Gastrocnemius medialis (tissue), 4 donors: ENCODE results near the gene COL25A1. TPM values are rescaled to one million over a fixed set of nuclear protein-coding genes. Genes with fewer than 3 reads are reported as not detected.

Experiments
- ATAC-seq, 2 donors: fragments of 150-250 bp; one replicate each; pipeline ENCODE4 v1.9.1; 2016
- DNase-seq, 2 donors: peaks; one replicate each; pipeline ENCODE4 v3.0.0-alpha.2; 2019
- H3K27ac ChIP-seq, 4 donors: fragments of 200-600 bp; sonication (generic); 1 replicate in 1 of 4; 2 replicates in 3 of 4; pipeline ENCODE4 v1.5.1; 2016 to 2018; ENCODE audit warnings: mild to moderate bottlenecking in 2 of 4, moderate library complexity in 1 of 4
- H3K27me3 ChIP-seq, 3 donors: fragments of 200-600 bp; sonication (generic) in 2 of 3; 1 replicate in 1 of 3; 2 replicates in 2 of 3; pipeline versions ENCODE4 v1.5.1 to v1.6.0; 2016 to 2019; ENCODE audit warnings: mild to moderate bottlenecking in 1 of 3, moderate library complexity in 1 of 3
- H3K36me3 ChIP-seq, 2 donors: fragments of 200-600 bp; sonication (generic) in 1 of 2; one replicate each; pipeline ENCODE4 v1.5.1; 2017 to 2018
- H3K4me1 ChIP-seq, 2 donors: fragments of 200-600 bp; sonication (generic) in 1 of 2; one replicate each; pipeline ENCODE4 v1.5.1; 2016 to 2017; ENCODE audit warnings: mild to moderate bottlenecking in 2 of 2
- H3K4me3 ChIP-seq, 4 donors: fragments of 200-600 bp; sonication (generic) in 3 of 4; 1 replicate in 1 of 4; 2 replicates in 3 of 4; pipeline ENCODE4 v1.5.1; 2016 to 2019; ENCODE audit warnings: mild to moderate bottlenecking in 2 of 4
- H3K9me3 ChIP-seq, 3 donors: fragments of 200-600 bp; sonication (generic) in 2 of 3; 1 replicate in 1 of 3; 2 replicates in 2 of 3; pipeline ENCODE4 v1.5.1; 2016 to 2019
- CTCF ChIP-seq, 5 experiments: fragments of 450-650 bp in 3 of 5; fragments of 200-600 bp in 2 of 5; sonication (generic) in 2 of 5; IDR thresholded peaks in 4 of 5; conservative IDR thresholded peaks in 1 of 5; 1 replicate in 4 of 5; 2 replicates in 1 of 5; pipeline ENCODE4 v1.5.1; 2016 to 2019; ENCODE audit warnings: antibody characterized with exemption in 5 of 5, mild to moderate bottlenecking in 3 of 5, moderate library complexity in 3 of 5
- POLR2A ChIP-seq, 2 donors: fragments of 450-650 bp; IDR thresholded peaks; one replicate each; pipeline ENCODE4 v1.6.1; 2017; ENCODE audit warnings: antibody characterized with exemption in 2 of 2, mild to moderate bottlenecking in 2 of 2, moderate library complexity in 2 of 2
- in situ Hi-C, 4 donors: fragments of 200-750 bp; cut with MboI; loops; one replicate each; pipeline versions ENCODE4 v1.15.0 to v1.8.0; 2017; ENCODE audit warnings: low sequenced_read_pairs in 4 of 4
- intact Hi-C: fragments of 100-400 bp; cut with DNase I; formaldehyde crosslinking; loops from one replicate; pipeline ENCODE4 v1.15.1; 2023; ENCODE audit warnings: low total_unique reads
- total RNA-seq, 4 donors: library from RNA; depleted of rRNA; stranded (reverse); fragments of >200 nt; gene quantifications; one replicate each; pipeline versions ENCODE4 v1.1.0 to v1.2.3, GENCODE V29; 2016

The COL25A1 gene
- total RNA-seq, 4 donors from 2014 or later: 0.27 to 2.0 (median 0.85) TPM; not detected in 1

DNA sequence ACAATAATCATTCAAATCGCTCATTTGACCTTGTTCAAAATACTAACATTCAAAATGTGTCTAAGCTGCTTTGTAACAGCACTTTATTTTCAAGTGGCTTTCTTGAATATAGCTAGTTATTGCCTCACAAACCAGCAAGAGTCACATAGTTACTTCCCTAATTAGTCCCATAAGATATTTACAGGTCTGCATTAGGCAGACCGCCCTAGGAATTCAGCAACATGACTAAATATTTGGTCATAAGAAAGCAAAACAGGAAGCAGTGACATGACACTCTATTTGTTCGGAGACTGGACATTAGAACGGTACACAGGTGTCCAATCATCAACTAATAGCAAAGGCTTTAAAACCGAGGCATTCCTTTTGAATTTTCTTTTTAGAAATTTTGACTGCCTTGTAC lies 262.0 kb downstream of the COL25A1 start:
- no peak overlapping the region for H3K4me3 ChIP-seq
- no peaks in the 10 kb centered on the region for H3K36me3 ChIP-seq
- TF ChIP-seq POLR2A (IDR thresholded peaks at IDR 0.05) (no peak), CTCF (IDR thresholded peaks at IDR 0.05 in 4 of 5, conservative IDR thresholded peaks at IDR 0.05 in 1 of 5) (no peak)
- ATAC-seq (no peak), DNase-seq (no peak)
- H3K27ac ChIP-seq: no peak overlapping the region
- in situ Hi-C loops (no loop called here), intact Hi-C loops (no loop called here)
- H3K4me1 ChIP-seq: no peaks in the 10 kb centered on the region
- H3K27me3 ChIP-seq: no peaks in the 10 kb centered on the region
- no peaks in the 10 kb centered on the region for H3K9me3 ChIP-seq

- Histone ChIP-seq H3K27ac (no peak overlapping the region), H3K4me1 (no peaks in the 10 kb centered on the region), H3K4me3 (no peak overlapping the region), H3K36me3 (no peaks in the 10 kb centered on the region), H3K9me3 (no peaks in the 10 kb centered on the region), H3K27me3 (no peaks in the 10 kb centered on the region)
- in situ Hi-C loops (no loop called here), intact Hi-C loops (no loop called here)
- ATAC-seq: no peak
- TF ChIP-seq CTCF (IDR thresholded peaks at IDR 0.05 in 4 of 5, conservative IDR thresholded peaks at IDR 0.05 in 1 of 5): no peak
- TF ChIP-seq POLR2A (IDR thresholded peaks at IDR 0.05): no peak
- DNase-seq: no peak
Measured at GRCh38 chr4:109037026-109037425, 265.4 kb downstream of the COL25A1 start.

DNA sequence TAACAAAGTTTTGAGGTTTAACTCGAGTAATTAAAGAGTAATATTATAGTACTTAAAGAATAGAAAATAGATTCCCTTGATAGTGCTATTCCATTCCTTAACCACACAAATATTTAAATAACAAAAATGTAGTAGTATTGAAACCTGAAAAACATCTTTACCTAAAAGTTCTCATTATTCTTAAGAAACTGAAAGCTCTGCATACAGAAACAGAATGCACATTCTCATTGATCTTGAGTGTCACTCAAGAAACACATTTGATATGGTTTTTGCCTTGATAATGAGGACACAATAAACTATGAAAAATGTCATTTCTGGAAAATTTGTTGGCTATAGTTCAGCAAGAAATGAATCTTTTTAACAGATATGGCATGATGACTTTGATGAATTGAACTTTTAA lies 268.5 kb downstream of the COL25A1 start:
- no peaks in the 10 kb centered on the region for H3K4me1 ChIP-seq
- DNase-seq: no peak
- ATAC-seq: no peak
- H3K36me3 ChIP-seq: no peaks in the 10 kb centered on the region
- no peak overlapping the region for H3K27ac ChIP-seq
- in situ Hi-C loops: no loop called here
- no peak for TF ChIP-seq CTCF (IDR thresholded peaks at IDR 0.05 in 4 of 5, conservative IDR thresholded peaks at IDR 0.05 in 1 of 5)
- no peak for TF ChIP-seq POLR2A (IDR thresholded peaks at IDR 0.05)
- H3K4me3 ChIP-seq: no peak overlapping the region
- H3K9me3 ChIP-seq: no peaks in the 10 kb centered on the region
- intact Hi-C loops: no loop called here
- no peaks in the 10 kb centered on the region for H3K27me3 ChIP-seq

DNA sequence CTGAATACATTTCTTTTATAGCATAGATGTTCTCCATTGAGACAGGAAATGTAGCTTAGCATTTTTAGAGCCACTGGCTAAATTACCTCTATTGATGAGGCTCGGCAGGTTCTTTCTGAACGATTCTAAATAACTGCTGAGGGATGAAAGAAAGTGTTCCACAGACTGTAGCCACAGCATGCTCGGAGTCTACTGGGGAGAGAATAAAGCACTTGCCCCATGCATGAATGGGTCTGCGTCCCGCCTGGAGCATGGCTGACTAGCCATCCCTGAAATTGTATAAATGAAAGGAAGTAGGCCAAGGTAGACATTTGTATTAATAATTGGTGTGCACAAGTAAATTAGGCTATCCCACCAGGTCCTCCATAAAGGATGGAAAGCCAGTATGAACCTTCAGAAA lies 269.8 kb downstream of the COL25A1 start:
- in situ Hi-C loops: no loop called here
- Histone ChIP-seq H3K36me3 (no peaks in the 10 kb centered on the region), H3K9me3 (no peaks in the 10 kb centered on the region), H3K4me3 (no peak overlapping the region), H3K27me3 (no peaks in the 10 kb centered on the region), H3K4me1 (no peaks in the 10 kb centered on the region), H3K27ac (no peak overlapping the region)
- intact Hi-C loops: no loop called here
- DNase-seq (no peak), ATAC-seq (no peak)
- TF ChIP-seq CTCF (IDR thresholded peaks at IDR 0.05 in 4 of 5, conservative IDR thresholded peaks at IDR 0.05 in 1 of 5) (no peak), POLR2A (IDR thresholded peaks at IDR 0.05) (no peak)

GRCh38 chr4:109029987-109030386 lies 272.5 kb downstream of the COL25A1 start:
- TF ChIP-seq POLR2A (IDR thresholded peaks at IDR 0.05): no peak
- no peak for TF ChIP-seq CTCF (IDR thresholded peaks at IDR 0.05 in 4 of 5, conservative IDR thresholded peaks at IDR 0.05 in 1 of 5)
- intact Hi-C loops (no loop called here), in situ Hi-C loops (no loop called here)
- H3K4me3 ChIP-seq: no peak overlapping the region
- no peaks in the 10 kb centered on the region for H3K4me1 ChIP-seq
- H3K27me3 ChIP-seq: no peaks in the 10 kb centered on the region
- DNase-seq: no peak
- H3K9me3 ChIP-seq: no peaks in the 10 kb centered on the region
- H3K27ac ChIP-seq: no peak overlapping the region
- no peaks in the 10 kb centered on the region for H3K36me3 ChIP-seq
- no peak for ATAC-seq
